ENCODE data around the gene TMEM214.

- no peak for TF ChIP-seq CTCF (IDR thresholded peaks at IDR 0.05)
- no peak for TF ChIP-seq POLR2A (IDR thresholded peaks at IDR 0.05)
Measured at GRCh38 chr2:27019459-27019858, 13.3 kb upstream of the TMEM214 start.
